GM18520 (cell line): ENCODE data around the gene COL2A1.
A peak's percentile ranks its signal among the peaks of the same experiment; 100 is the strongest.
"Not testable (repeated sequence)": the region's sequence is repeated elsewhere in the genome, so short reads cannot be mapped to it uniquely, and the experiment has no call there.

Experiments used
- ATAC-seq: cut with Tn5 transposase; IDR thresholded peaks from one replicate; pipeline ENCODE4 v1.9.1; 2021; ENCODE audit not compliant: unreplicated experiment

COL2A1 gene

DNA sequence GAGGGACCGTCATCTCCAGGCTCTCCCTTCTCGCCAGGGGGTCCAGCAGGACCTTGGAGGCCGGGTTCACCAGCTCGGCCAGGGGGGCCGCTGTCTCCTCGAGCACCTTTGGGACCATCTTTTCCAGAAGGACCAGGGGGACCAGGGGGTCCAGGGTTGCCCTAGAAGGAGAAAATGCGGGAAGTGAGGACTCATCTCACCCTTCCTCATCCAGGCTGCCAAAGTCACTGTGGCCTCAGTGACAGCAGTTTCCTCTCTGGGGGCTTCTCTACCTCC is 25.7 kb downstream of the COL2A1 start:
- no peak for ATAC-seq

DNA sequence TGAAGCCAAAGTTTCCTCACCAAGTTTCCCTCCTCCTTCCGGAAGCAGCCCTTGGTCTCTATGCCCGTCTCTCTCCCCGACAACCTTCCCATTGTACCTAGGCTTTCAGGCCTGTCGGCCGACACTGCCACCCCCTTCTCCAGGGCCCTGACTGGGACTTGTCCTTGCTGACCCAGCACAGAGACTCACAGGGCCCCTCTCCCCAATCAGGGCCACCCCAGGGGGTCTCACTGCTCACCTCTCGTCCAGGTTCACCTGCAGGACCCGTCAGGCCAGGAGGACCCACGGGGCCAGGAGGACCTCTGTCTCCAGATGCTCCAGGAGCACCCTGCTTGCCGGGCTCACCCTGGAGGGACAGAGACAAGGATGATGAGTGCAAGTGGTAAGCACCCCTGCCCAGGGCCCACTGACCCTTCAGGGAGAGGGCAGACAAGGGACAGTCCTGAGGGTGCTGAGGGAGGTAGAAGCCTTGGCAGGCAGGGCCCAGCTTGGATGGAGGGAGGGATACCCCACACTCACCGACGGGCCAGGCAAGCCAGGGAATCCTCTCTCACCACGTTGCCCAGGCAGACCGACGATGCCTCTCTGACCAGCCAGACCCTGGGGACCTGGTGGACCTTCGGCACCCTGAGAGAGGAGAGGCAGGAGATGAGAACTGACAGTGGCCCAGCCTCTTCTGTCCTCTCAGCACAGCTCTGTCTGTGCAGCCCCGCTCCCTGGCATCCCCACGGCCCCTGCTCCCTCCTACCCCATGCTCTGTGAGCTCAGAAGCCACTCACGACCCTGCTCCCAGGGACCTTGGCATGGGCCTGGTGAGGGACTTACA is 26.3 kb downstream of the COL2A1 start:
- ATAC-seq, result no peak

DNA sequence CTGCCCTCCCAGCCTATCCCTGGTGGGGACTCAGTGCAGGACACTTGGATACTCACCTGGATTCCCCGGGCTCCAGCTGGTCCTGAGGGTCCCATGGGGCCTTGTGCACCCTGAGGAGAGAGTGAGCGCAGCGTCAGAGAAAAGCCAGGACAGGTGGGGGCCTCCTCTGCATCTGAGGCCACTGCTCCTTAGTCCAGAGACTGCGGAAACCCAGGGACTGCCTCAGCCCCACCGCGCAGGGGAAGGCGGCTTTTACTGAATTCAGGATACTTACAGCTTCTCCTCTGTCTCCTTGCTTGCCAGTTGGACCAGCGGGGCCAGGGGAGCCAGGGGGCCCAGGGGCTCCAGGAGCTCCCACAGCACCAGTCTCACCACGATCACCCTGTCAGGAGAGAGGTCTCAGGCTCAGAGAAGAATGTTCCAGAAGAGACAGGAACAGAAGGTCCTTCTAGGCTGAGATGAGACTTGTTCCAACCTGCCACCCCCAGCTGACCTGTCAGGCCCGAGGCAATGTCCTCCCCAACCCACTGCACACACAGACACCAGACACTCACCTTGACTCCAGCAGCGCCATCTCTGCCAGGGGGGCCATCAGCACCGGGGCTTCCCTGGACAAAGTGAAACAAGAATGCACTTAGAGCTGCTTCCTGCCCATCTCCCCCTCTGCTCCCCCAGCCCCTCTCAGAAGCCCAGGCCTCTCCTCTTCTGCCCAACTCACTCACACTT is 27.1 kb downstream of the COL2A1 start:
- ATAC-seq, result no peak

DNA sequence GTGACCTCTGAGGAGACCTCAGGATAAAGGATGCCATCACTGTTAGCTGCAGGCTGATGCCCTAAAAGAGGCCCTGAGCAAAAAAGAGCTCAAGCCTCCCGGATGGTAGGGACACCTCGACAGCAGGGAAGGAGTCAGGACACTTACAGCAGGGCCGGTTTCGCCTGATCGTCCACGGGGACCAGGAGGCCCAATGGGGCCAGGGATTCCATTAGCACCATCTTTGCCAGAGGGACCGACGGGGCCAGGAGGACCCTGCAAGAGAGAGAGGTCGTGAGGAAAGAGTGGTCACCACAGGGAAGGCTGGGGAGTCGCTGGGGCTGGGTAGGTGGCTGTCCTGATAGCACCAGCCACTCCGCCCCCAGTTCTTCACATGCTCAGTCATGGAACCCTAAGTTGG is 28.5 kb downstream of the COL2A1 start:
- no peak for ATAC-seq

DNA sequence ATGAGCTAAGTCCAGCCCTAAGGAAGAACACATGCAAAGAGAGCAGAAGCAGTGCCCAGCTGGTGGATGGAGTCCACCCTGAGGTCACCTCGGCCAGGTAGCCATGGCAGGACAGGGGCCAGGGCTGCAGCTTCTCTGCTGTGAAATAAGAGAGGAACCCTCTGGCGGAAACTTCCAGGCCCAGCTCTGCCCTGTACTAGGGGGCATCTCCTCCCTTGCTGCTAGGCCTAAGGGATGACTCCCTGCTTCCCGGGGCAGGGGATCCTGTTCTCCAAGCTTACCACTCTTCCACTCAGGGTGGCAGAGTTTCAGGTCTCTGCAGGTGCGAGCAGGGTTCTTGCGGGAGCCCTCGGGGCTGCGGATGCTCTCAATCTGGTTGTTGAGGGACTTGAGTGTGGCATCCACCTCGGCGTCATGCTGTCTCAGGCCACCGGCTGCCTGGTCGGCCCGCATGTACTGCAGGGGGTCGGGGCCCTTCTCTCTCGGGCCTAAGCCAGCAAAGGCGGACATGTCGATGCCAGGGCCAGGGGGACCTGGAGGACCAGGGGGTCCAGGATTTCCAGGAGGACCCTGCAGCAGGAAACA is 29.1 kb downstream of the COL2A1 start:
- ATAC-seq, result no peak

DNA sequence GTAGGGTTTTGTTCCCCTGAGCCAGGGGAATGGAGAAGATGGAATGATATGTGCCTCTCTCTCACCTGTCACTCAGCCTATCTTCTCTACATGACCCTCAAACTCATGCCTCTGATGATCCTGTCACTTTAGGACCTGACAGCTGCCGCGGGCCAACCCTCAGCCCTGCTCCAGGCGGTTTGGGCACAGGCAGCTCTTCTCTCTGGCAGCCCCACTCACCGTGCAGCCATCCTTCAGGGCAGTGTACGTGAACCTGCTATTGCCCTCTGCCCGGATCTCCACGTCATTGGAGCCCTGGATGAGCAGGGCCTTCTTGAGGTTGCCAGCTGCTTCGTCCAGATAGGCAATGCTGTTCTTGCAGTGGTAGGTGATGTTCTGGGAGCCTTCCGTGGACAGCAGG is 30.4 kb downstream of the COL2A1 start:
- ATAC-seq, result no peak

DNA sequence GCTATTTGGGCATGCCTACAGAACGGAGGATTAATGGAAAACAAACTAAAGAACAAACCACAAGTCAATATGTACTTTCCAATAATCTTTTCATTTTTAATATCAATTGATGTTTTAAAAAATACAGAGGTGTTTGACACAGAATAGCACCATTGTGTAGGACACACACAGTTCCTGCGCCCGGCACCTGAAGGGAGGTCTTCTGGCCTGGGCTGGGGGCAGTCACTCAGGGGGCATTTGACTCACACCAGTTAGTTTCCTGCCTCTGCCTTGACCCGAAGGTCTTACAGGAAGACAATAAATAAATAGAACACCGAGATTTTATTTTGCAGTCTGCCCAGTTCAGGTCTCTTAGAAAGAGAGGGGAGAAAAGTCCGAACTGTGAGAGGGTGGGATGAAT is 31.4 kb downstream of the COL2A1 start:
- ATAC-seq, result no peak

DNA sequence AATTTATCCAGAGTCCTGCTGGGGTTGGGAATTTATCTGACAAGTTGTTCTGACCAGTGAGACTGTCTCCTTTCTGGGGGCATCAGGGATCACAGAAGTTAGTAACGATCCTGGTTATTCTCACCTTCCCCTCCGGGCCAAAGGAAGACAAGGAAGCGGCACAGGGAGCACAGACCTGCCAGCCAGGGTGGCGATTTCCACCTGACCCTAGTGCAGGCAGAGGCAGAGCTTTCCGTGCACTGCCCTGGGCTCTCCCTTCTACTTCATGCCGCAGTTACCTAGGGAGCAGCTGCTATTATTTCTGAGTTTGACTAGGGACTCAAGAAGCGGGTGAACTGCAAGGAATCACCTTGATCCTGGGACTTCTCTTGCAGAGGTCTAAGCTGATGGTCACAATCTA is 33.4 kb downstream of the COL2A1 start:
- no peak for ATAC-seq

DNA sequence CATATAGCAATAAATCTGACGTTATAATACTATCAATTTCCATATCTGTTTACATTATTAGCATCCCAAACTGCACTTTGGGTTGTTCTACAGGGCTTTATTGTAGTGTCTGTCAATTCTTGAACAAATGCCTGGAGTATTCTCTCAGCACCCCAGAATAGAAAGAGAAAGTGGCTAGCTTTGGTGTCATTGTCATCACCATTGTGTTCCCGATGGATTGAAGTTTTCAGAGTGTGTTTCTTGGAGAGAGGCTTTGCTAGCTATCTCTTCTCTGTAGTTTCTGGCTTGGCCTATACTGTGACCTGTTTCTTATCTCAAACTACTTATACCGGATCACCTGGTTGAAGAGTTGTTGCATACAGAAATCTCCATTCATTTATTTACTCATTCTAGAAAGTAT is 34.4 kb downstream of the COL2A1 start:
- ATAC-seq, result no peak

DNA sequence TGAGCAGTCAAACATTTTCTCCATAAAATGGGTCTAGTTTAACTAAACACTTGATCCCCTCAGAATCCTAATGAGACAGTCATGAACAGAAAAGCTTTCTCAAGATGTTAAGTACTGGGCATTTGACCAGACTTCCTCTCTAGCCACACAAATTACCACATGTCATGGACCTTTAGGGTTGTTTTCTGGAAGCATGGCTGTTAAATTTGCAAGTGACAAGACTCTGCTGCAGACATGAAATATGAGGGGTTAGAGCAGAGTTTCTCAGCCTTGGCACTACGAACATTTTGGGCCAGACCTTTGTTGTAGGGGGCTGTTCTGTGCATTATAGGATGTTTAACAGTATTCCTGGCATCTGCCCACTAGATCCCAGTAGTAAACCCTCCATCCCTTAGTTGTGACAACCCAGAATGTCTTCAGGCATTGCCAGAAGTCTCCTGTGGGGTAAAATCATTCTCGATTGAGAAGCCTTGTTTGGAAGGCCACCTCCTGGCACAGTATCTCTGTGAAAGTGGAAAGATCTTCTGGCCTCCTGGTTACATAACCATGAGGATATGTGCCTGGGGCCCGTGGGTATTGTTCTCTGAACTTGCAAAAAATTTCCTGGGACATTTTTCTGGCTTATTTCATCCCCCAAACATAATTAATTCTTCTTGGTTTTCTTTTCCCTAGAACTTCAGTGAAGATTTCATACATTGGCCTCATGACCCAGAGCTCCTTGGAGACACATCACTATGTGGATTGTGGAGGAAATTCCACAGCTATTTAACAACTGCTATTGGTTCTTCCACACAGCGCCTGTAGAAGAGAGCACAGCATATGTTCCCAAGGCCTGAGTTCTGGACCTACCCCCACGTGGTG is 36.6 kb downstream of the COL2A1 start:
- ATAC-seq, result no peak

DNA sequence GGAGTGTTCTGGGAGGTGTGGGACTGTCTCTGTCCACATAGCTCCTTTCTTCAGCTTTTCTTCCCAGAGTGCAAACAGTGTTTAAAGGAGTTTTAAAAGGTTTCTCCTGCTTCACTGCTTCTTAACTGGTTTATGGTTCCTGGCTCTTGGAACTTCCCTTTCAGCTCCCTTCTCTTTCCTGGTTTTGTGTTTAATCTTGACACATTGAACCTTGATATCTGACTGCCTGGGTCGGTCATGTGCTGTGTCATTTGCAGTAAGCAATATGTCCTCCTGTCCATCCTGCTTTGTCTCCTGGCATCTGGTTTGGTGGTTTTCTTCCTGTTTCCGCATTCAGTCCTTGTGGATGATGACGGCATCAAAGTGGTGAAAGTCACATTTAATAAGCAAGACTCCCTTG is 38.7 kb downstream of the COL2A1 start:
- ATAC-seq, result no peak

DNA sequence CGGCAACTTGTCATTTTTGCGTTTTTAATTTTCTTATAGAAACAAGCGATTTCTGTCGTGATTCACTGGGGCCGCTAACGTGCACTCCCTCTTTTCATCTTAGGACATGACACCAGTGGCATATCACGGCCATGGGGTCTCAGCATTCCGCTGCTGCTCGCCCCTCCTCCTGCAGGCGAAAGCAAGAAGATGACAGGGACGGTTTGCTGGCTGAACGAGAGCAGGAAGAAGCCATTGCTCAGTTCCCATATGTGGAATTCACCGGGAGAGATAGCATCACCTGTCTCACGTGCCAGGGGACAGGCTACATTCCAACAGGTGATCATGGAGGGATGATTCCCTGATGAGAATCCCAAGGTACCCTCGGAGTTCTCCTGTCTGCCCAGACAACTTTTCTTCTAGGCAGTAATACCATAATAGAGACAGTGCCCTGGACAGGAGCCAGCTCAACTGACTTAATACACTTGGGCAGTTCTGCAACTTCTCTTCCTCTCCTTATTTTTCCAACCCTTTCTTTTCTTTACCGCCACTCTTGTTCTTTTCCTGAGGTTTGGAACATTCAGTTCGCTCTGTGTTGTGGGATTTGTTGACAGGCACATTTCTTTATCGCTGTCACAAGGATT is 40.1 kb downstream of the COL2A1 start:
- no peak for ATAC-seq

DNA sequence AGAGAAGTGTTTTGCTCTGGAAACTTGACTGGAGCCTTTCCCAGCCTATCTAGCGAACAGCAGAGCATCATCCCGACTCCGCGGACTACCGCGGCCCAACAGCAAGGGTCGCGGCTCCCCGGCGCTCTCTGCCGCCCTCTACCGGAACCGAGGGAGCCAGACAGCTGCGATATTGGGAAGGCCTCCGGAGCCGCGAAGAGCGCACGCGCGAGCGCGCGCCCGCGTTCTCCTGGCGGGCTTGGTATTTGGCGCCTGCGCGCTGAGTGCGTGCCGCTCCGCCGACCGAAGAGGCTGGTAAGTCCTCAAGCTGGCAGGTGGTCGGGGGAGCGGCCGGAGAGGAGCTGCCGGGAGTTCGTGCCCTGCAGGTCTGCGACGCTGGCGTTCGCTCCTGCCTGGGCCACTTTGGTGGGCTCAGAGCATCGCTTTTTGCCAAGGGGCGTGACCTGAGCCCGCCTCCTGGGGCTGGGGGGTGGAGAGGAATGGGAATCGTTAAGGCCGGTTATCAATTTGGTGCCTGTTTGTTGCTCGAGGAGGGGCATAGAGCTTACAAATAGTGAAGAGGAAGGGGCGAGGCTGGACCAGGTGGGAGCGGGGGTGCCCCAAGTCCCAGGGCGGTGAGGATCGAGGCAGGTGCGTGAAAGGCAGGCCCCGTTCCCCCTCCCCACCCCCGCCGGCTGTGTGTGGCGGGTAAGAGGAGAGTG is 40.8 kb downstream of the COL2A1 start, which contains the start of gene TMEM106C:
TSS of gene TMEM106C (plus strand) at position 257 of the 701 bp plus-strand sequence. CDS start 641 bp downstream, outside the sequence.
- ATAC-seq, result peak; percentile 94

DNA sequence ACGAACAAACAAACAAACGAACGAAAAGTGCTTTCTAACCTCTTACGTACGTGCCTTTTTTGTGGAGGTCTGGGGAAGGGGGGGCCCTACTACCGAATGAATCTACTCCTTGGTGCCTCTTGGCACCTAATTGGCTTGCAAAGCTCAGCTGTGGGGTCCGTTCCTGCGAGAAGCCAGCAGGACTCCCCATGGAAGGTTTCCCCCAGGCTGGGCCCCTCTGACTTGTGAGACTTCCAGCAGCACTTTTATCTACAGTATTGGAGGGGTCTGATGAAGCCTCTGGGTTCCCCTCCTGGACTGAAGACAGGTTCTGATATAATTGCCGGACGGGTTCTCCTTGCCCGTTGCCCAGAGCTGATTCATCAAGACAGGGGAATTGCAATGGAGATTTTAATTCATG is 42.1 kb downstream of the COL2A1 start:
- ATAC-seq, result no peak

DNA sequence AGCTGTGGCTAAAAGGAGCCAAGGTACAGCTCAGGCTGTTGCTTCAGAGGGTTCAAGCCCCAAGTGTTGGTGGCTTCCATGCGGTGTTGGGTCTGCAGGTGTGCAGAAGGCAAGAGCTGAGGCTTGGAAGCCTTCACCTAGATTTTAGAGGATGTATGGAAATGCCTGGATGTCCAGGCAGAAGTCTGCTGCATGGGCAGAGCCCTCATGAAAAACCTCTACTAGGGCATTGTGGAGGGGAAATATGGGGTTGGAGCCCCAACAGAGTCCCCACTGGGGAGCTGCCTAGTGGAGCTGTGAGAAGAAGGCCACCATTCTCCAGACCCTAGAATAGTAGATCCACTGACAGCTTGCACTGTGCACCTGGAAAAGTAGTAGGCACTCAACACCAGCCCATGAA is 46.6 kb downstream of the COL2A1 start:
- not testable (repeated sequence) for ATAC-seq

DNA sequence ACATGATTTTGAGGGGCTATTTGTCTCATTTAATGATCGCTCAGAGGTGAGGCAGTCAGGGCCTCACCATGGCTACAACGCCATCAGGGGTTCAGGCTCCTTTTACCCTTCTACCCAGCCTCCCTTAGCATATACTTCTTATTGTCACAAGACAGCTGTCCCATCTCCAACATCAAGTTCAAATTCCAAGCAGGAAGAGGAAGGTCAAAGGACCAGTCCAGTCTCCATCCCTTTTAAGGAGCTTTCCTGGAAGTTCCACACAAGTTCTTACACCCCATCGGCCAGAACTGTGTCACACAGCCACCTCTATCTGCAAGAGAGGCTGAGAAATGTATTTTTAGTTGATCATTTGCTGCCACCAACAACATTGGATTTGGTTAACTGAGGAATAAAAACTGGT is 49.2 kb downstream of the COL2A1 start:
- no peak for ATAC-seq

DNA sequence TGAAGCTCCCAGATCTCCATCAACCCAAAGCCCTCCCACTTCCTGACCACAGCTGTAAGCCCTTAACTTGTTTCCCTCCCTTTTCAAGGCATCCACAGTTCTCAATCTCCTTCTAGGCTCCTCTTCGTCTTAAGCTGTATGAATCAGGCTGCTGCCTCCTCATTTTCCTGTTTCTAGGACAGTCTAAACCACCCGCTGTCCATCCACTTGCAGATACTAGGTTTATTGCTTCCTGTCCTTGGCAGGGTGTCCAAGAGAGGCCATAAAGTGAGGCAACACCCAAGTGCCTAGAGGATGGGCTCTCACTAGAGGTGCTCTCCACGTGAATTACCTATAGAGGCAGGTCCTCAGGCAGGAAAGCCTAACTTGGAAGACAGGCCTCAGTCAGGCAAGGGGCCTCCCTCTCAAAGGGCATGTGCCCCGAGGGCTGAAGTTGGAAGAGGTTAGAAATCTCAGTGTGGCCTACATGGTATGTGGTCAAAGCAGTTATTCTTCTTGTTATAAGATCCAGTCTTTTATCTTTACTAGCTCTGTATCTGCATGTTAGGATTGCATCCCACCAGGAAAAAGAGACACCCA is 49.7 kb downstream of the COL2A1 start:
- no peak for ATAC-seq

DNA sequence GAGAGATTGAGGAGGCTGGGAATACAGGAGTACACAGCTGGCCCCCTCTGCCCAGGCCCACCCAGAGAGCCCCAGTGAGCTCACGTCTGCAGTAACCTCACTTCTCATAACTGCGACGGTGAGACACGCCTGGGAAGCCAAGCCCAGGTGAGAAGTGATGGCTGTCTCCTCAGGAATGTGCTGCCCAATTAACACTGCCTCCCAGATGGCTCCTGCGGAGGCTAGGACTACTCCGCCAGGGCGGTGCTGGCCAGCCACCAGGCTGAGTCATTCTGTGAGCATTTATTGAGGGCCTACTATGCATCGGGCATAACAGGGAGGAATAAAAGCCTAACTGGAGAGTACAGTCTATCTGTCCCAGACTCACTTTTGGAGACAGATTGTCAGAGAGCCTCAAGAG is 50.2 kb downstream of the COL2A1 start:
- ATAC-seq, result no peak

DNA sequence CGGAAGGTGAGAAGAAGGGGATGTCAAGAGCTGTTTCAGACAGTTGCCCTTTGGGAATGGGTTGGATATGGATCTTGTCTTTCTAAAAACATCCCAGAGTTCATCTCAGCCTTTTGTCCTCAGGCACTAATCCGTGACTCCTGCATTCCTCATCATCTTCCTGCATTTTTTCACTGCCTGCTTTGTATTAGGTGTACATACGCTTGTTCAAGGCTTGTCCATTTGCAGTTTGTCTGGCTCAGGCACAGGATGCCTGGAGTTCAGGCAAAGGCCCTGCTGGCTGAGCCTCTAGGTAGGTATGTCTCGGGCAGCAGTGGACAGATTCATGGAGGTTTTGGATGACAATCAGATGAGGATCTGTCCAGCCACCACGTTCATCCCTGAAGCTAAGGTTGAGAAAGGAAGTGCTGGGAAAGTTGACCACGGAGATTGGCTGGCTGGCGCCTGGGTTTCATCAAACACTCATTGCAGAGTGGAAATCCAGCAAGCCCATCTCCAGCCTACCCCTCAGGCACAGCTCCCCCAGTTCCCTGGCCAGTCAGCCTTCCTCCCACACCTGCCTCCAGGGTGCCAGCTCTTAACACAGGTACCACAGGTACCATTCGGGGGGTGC is 53.3 kb downstream of the COL2A1 start:
- no peak for ATAC-seq
